LNCAP (cell line): ENCODE results near the gene EFCAB12.

Experiments used
- CTCF ChIP-seq: fragments of 450-650 bp; IDR thresholded peaks from 2 replicates; pipeline ENCODE4 v1.5.1; 2017; ENCODE audit warnings: mild to moderate bottlenecking

EFCAB12 gene

GRCh38 chr3:129434140-129434539, 5.7 kb upstream of the EFCAB12 start:
- TF ChIP-seq CTCF = no peak

GRCh38 chr3:129433565-129433964, 5.1 kb upstream of the EFCAB12 start:
- TF ChIP-seq CTCF = no peak

- no peak for TF ChIP-seq CTCF
Observed at GRCh38 chr3:129432671-129433070, 4.2 kb upstream of the EFCAB12 start.

- TF ChIP-seq CTCF = no peak
Observed at GRCh38 chr3:129432036-129432435, 3.6 kb upstream of the EFCAB12 start.

- TF ChIP-seq CTCF = no peak
Observed at GRCh38 chr3:129429602-129430001, 1.2 kb upstream of the EFCAB12 start.

GRCh38 chr3:129429080-129429451, 630 bp upstream of the EFCAB12 start:
- no peak for TF ChIP-seq CTCF

GRCh38 chr3:129428007-129428375, 445 bp downstream of the EFCAB12 start:
- TF ChIP-seq CTCF = no peak

- no peak for TF ChIP-seq CTCF
Observed at GRCh38 chr3:129425619-129426018, 2.8 kb downstream of the EFCAB12 start.
